ENCODE results near the gene UBL4A.

The UBL4A gene

DNA sequence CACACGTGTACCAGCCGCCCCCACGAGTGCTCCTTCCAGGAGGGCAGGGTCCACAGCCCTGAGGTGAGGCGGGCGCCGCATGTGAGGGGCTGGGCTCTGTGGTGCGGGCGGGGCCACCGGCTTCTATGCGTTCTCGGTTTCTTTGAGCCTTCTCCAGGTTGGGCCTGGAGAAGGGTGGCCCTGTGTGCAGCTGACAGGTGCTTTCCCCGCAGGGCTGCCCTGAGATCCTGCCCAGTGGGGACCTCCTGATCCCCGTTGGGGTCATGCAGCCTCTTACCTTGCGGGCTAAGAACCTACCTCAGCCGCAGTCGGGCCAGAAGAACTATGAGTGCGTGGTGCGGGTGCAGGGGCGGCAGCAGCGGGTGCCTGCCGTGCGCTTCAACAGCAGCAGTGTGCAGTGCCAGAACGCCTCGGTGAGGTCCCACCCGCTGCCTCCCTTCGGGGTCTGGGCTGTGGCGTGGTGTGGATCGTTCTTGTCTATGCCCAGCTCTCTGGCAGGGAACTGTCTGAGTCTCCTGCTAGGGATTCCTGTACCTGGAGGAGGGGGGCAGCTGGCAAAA, 21.5 kb downstream of the UBL4A start:
- Histone ChIP-seq H3K27ac (ENCODE audit: low read depth in 2 of 2, low read length in 2 of 2) (no peak overlapping the region), H3K9me3 (ENCODE audit: control insufficient read depth in 2 of 2, low read length in 2 of 2) (no peaks in the 10 kb centered on the region), H3K4me3 (ENCODE audit: low read length in 2 of 2) (no peak overlapping the region), H3K36me3 (ENCODE audit: control insufficient read depth in 2 of 2, insufficient read depth in 2 of 2, low read length in 2 of 2) (peaks cover 0 to 15% of the 10 kb centered on the region in 2 donors), H3K4me1 (ENCODE audit: control insufficient read depth in 2 of 2, insufficient read depth in 2 of 2, low read length in 2 of 2) (no peaks in the 10 kb centered on the region), H3K27me3 (ENCODE audit: control insufficient read depth in 2 of 2, insufficient read depth in 2 of 2, low read length in 2 of 2) (no peaks in the 10 kb centered on the region), H3K9ac (ENCODE audit: low read depth in 1 of 2, low read length in 2 of 2) (no peak overlapping the region)

DNA sequence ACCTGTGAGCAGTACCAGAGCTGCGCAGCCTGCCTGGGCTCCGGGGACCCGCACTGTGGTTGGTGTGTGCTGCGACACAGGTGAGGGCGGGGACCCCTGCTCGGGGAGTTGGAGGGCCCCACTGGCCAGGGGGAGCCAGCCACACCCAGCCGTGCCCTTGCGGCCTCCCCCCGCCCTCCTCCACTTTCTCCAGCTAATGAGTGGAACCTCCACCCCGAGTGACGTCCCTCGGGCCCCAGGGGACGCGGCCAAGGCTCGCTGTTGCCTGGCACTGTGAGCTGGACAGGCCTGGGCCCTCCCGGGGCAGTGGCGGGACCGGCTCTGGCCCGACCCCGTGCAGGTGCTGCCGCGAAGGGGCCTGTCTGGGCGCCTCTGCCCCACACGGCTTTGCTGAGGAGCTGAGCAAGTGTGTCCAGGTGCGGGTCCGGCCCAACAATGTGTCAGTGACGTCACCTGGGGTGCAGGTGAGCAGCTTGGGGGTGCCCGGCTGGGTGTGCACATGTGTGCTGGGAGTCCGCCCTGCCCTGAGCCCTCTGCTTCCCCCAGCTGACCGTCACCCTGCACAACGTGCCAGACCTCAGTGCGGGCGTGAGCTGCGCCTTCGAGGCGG, 22.7 kb downstream of the UBL4A start:
- Histone ChIP-seq H3K27ac (ENCODE audit: low read depth in 2 of 2, low read length in 2 of 2) (no peak overlapping the region), H3K27me3 (ENCODE audit: control insufficient read depth in 2 of 2, insufficient read depth in 2 of 2, low read length in 2 of 2) (no peaks in the 10 kb centered on the region), H3K4me3 (ENCODE audit: low read length in 2 of 2) (no peak overlapping the region), H3K36me3 (ENCODE audit: control insufficient read depth in 2 of 2, insufficient read depth in 2 of 2, low read length in 2 of 2) (peaks cover 0 to 14% of the 10 kb centered on the region in 2 donors), H3K9ac (ENCODE audit: low read depth in 1 of 2, low read length in 2 of 2) (no peak overlapping the region), H3K9me3 (ENCODE audit: control insufficient read depth in 2 of 2, low read length in 2 of 2) (no peaks in the 10 kb centered on the region), H3K4me1 (ENCODE audit: control insufficient read depth in 2 of 2, insufficient read depth in 2 of 2, low read length in 2 of 2) (peaks cover 5 to 6% of the 10 kb centered on the region in 2 donors)

DNA sequence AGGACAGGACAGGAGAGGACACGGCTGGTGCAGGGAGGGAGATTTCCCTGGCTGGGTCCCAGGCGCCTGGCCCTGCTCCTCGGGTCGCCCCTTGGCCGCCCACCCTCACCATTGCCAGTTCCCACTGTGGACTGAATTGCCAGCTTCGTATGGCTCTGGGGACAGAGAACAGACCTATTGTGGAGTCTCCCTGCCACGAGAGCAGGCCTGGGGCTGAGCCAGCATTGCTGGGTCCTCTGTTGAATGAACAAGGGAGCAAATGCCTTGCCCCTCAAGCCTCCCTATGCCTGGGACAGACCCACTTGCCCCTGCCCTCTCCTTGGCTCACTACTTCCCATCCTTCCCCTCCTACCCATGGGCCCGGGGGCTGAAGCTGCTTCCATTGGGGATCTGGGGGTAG, 24.0 kb downstream of the UBL4A start:
- Histone ChIP-seq H3K27me3 (ENCODE audit: control insufficient read depth in 2 of 2, insufficient read depth in 2 of 2, low read length in 2 of 2) (no peaks in the 10 kb centered on the region), H3K4me1 (ENCODE audit: control insufficient read depth in 2 of 2, insufficient read depth in 2 of 2, low read length in 2 of 2) (peaks cover 5 to 6% of the 10 kb centered on the region in 2 donors), H3K27ac (ENCODE audit: low read depth in 2 of 2, low read length in 2 of 2) (no peak overlapping the region), H3K36me3 (ENCODE audit: control insufficient read depth in 2 of 2, insufficient read depth in 2 of 2, low read length in 2 of 2) (peaks cover 0 to 11% of the 10 kb centered on the region in 2 donors), H3K9ac (ENCODE audit: low read depth in 1 of 2, low read length in 2 of 2) (no peak overlapping the region), H3K4me3 (ENCODE audit: low read length in 2 of 2) (no peak overlapping the region), H3K9me3 (ENCODE audit: control insufficient read depth in 2 of 2, low read length in 2 of 2) (no peaks in the 10 kb centered on the region)

DNA sequence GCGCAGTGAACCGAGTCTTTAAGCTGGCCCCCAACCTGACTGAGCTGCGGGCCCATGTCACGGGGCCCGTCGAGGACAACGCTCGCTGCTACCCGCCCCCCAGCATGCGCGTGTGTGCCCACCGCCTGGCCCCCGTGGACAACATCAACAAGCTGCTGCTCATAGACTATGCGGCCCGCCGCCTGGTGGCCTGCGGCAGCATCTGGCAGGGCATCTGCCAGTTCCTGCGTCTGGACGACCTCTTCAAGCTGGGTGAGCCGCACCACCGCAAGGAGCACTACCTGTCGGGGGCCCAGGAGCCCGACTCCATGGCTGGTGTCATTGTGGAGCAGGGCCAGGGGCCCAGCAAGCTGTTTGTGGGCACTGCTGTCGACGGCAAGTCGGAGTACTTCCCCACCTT, 26.1 kb downstream of the UBL4A start:
- peaks cover 0 to 11% of the 10 kb centered on the region in 2 donors for H3K36me3 ChIP-seq (ENCODE audit: control insufficient read depth in 2 of 2, insufficient read depth in 2 of 2, low read length in 2 of 2)
- no peak overlapping the region for H3K9ac ChIP-seq (ENCODE audit: low read depth in 1 of 2, low read length in 2 of 2)
- H3K27ac ChIP-seq (ENCODE audit: low read depth in 2 of 2, low read length in 2 of 2): no peak overlapping the region
- H3K4me1 ChIP-seq (ENCODE audit: control insufficient read depth in 2 of 2, insufficient read depth in 2 of 2, low read length in 2 of 2): peaks cover 5 to 6% of the 10 kb centered on the region in 2 donors
- H3K4me3 ChIP-seq (ENCODE audit: low read length in 2 of 2): no peak overlapping the region
- no peaks in the 10 kb centered on the region for H3K27me3 ChIP-seq (ENCODE audit: control insufficient read depth in 2 of 2, insufficient read depth in 2 of 2, low read length in 2 of 2)
- no peaks in the 10 kb centered on the region for H3K9me3 ChIP-seq (ENCODE audit: control insufficient read depth in 2 of 2, low read length in 2 of 2)

DNA sequence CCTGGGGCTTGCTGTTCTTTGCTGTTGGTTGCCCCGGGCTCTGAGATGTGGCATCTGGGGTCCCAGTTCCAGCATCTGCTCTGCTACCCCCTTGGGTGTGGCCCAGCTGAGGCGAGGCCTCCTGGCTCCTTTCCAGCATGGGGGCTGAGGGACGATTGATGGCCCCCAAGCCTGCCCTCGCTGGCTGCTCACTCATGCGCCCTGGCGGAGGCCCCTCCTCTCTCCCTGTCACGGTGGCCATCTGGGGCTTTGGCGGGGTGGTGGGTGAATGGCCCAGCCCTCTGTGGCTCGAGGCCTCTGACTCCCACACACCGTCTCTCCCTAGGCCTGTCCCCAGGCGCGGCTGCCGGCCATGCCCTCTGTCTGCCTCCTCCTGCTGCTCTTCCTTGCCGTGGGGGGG, 26.6 kb downstream of the UBL4A start:
- Histone ChIP-seq H3K36me3 (ENCODE audit: control insufficient read depth in 2 of 2, insufficient read depth in 2 of 2, low read length in 2 of 2) (peaks cover 0 to 11% of the 10 kb centered on the region in 2 donors), H3K27ac (ENCODE audit: low read depth in 2 of 2, low read length in 2 of 2) (no peak overlapping the region), H3K9me3 (ENCODE audit: control insufficient read depth in 2 of 2, low read length in 2 of 2) (no peaks in the 10 kb centered on the region), H3K9ac (ENCODE audit: low read depth in 1 of 2, low read length in 2 of 2) (peak overlapping the region in 1 of 2 donors; percentile 21), H3K4me1 (ENCODE audit: control insufficient read depth in 2 of 2, insufficient read depth in 2 of 2, low read length in 2 of 2) (peaks cover 5 to 6% of the 10 kb centered on the region in 2 donors), H3K27me3 (ENCODE audit: control insufficient read depth in 2 of 2, insufficient read depth in 2 of 2, low read length in 2 of 2) (no peaks in the 10 kb centered on the region), H3K4me3 (ENCODE audit: low read length in 2 of 2) (no peak overlapping the region)

DNA sequence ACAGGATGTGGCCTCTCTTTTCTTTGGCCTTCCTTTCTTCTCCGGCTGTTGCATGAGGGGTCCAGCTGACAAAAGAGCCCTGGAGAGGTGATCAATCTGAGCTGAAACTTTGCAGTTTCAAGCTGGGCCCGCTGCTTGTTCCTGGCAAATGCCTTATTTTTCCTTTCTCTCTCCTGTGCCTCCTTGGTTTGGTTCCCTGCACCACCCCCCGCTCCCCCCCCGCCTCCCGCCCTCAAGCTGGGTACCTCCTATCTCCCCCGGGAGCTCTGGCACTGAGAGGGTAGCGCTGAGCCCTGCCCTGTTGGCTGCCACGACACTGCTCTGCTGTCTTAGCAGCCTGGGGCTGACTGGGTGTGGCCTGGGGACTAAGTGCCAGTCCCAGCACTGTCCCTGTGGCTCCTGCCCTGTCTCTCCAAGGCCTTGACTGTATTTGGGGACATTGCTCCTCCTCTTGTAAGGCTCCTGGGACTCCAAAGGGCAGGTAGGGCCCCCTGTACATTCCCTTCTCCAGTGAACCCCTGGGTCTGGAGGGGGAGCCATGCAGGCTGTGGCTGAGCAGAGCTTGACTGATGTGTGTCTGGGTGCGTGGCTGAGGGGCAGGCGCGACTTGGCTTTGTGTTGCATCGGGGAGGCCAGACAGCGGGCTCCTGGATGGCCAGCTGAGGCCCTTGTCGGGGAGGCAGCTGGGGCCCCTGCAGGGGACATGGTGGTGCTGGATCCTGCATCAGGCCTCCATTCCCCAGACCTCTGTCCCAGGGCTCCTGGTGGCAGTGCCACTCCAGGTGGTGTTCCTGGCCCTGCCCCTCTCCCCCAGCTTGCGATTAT, 27.2 kb downstream of the UBL4A start:
- no peaks in the 10 kb centered on the region for H3K27me3 ChIP-seq (ENCODE audit: control insufficient read depth in 2 of 2, insufficient read depth in 2 of 2, low read length in 2 of 2)
- no peaks in the 10 kb centered on the region for H3K9me3 ChIP-seq (ENCODE audit: control insufficient read depth in 2 of 2, low read length in 2 of 2)
- H3K4me3 ChIP-seq (ENCODE audit: low read length in 2 of 2): peak overlapping the region; percentile 54 to 67
- H3K4me1 ChIP-seq (ENCODE audit: control insufficient read depth in 2 of 2, insufficient read depth in 2 of 2, low read length in 2 of 2): peaks cover 5 to 6% of the 10 kb centered on the region in 2 donors
- peak overlapping the region; percentile 56 to 79 for H3K9ac ChIP-seq (ENCODE audit: low read depth in 1 of 2, low read length in 2 of 2)
- peaks cover 0 to 6% of the 10 kb centered on the region in 2 donors for H3K36me3 ChIP-seq (ENCODE audit: control insufficient read depth in 2 of 2, insufficient read depth in 2 of 2, low read length in 2 of 2)
- H3K27ac ChIP-seq (ENCODE audit: low read depth in 2 of 2, low read length in 2 of 2): peak overlapping the region; percentile 32 to 41

DNA sequence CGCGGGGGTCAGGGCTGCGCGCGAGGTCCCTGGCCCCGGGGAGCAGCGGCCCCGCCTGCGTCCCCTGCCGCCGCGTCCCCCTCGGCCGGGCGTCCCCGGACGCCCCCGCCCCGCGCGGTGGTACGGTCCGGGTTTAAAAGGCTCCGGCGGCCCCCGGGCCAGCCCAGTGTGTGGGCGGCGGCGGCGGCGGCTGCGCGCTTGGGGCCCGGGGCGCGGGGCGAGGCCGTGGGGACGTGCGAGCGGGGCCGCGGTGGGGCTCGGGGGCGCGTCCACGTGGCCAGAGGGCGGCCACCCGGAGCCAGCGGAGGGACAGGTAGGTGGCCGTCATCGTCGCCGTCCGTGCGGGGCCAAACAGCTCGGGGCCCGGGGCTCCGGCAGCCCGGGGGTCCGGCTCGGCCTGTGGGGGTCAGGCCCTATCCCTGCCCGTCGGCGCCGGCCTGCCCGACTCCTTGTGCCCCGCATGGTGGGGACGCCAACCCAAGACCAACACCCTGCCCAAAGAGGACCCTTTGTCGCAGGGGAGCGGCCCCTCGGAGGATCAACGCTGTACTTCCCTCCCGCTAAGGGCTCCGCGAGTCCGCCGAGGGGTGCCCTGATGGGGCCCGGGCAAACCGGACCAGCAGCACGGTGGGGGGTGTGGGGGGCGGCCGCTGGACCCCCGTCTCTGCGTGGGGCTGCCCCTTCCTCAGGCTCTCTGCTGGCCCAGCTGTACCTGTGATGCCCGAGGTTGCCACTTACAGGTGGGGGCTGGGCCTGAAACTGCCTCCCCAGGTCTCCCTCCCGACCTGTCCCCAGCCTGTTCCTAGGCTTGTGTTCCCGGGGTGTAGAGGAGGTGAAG, 28.1 kb downstream of the UBL4A start, which contains the start of gene PLXNA3:
Gene PLXNA3, plus strand, starts transcription at position 166 of the 838 bp plus-strand sequence. CDS start 1,903 bp downstream, outside the sequence.
- Histone ChIP-seq H3K9me3 (ENCODE audit: control insufficient read depth in 2 of 2, low read length in 2 of 2) (no peaks in the 10 kb centered on the region), H3K27me3 (ENCODE audit: control insufficient read depth in 2 of 2, insufficient read depth in 2 of 2, low read length in 2 of 2) (no peaks in the 10 kb centered on the region), H3K27ac (ENCODE audit: low read depth in 2 of 2, low read length in 2 of 2) (peak within 1 kb of the TSS; percentile 38 to 41), H3K4me1 (ENCODE audit: control insufficient read depth in 2 of 2, insufficient read depth in 2 of 2, low read length in 2 of 2) (peaks cover 5 to 6% of the 10 kb centered on the region in 2 donors), H3K36me3 (ENCODE audit: control insufficient read depth in 2 of 2, insufficient read depth in 2 of 2, low read length in 2 of 2) (peaks cover 0 to 6% of the 10 kb centered on the region in 2 donors), H3K4me3 (ENCODE audit: low read length in 2 of 2) (peak within 1 kb of the TSS; percentile 59 to 67), H3K9ac (ENCODE audit: low read depth in 1 of 2, low read length in 2 of 2) (peak within 1 kb of the TSS; percentile 56 to 79)

DNA sequence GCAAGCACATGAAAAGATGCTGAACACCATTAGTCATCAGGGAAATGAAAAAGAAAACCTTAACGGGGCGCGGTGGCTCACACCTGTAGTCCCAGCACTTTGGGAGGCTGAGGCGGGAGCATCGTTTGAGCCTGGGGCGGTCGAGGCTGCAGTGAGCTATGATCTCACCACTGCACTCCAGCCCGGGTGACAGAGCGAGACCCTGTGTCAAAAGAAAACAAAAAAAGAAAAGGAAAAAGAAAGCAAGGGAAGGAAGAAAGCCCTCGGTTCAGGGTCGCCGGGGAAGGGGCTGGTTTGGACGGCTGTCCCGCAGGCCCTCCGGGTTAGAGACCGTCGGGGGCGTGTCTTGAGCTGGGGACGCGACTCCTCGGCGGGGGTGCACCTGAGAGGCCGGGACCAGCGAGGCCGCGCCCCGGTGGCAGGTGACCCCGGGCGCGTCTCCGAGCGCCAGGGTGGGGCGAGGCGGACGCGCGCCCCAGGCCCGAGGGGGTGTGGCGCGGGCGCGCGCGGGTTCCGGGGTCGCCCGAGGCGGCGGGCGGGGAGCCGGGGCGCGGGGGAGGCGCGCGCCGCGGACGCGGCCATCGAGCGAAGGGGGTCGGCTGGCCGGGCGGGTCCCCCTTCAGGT, 28.8 kb downstream of the UBL4A start:
- Histone ChIP-seq H3K9ac (ENCODE audit: low read depth in 1 of 2, low read length in 2 of 2) (peak overlapping the region; percentile 43 to 47), H3K27ac (ENCODE audit: low read depth in 2 of 2, low read length in 2 of 2) (peak overlapping the region in 1 of 2 donors; percentile 38)

DNA sequence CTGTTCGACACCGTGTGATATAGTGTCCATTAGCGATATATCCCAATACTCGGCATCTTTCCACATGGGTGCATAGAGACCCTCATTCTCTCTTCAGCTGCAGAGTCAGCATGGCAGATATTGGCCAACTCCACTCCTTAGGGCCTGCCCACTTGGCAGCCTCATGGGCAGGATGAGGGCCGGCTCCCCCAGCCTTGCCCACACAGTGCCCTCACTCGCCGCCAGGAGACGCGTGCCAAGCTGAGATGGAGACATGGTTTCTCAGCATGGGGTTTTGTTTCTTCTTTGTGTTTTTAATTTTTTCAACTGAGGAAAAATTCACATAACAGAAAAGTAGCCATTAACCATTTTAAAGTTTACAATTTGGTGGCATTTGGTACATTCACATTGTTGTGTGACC, 33.6 kb downstream of the UBL4A start:
- Histone ChIP-seq H3K4me3 (ENCODE audit: low read length in 2 of 2) (no peak overlapping the region), H3K36me3 (ENCODE audit: control insufficient read depth in 2 of 2, insufficient read depth in 2 of 2, low read length in 2 of 2) (peaks cover 5 to 16% of the 10 kb centered on the region in 2 donors), H3K4me1 (ENCODE audit: control insufficient read depth in 2 of 2, insufficient read depth in 2 of 2, low read length in 2 of 2) (no peaks in the 10 kb centered on the region), H3K9ac (ENCODE audit: low read depth in 1 of 2, low read length in 2 of 2) (no peak overlapping the region), H3K27ac (ENCODE audit: low read depth in 2 of 2, low read length in 2 of 2) (no peak overlapping the region), H3K9me3 (ENCODE audit: control insufficient read depth in 2 of 2, low read length in 2 of 2) (no peaks in the 10 kb centered on the region), H3K27me3 (ENCODE audit: control insufficient read depth in 2 of 2, insufficient read depth in 2 of 2, low read length in 2 of 2) (no peaks in the 10 kb centered on the region)

More for the DNA sequence above, 28.8 kb downstream of the UBL4A start:
- Histone ChIP-seq H3K36me3 (ENCODE audit: control insufficient read depth in 2 of 2, insufficient read depth in 2 of 2, low read length in 2 of 2) (peaks cover 0 to 6% of the 10 kb centered on the region in 2 donors), H3K27me3 (ENCODE audit: control insufficient read depth in 2 of 2, insufficient read depth in 2 of 2, low read length in 2 of 2) (no peaks in the 10 kb centered on the region), H3K4me1 (ENCODE audit: control insufficient read depth in 2 of 2, insufficient read depth in 2 of 2, low read length in 2 of 2) (peaks cover 5 to 6% of the 10 kb centered on the region in 2 donors), H3K4me3 (ENCODE audit: low read length in 2 of 2) (peak overlapping the region; percentile 59 to 61), H3K9me3 (ENCODE audit: control insufficient read depth in 2 of 2, low read length in 2 of 2) (no peaks in the 10 kb centered on the region)
